NCI-H187 (cell line): ENCODE data around the gene CCDC154.

Source experiments
- DNase-seq, 2 experiments: peaks; one replicate each; lab custom pipeline; 2025; lab: John Stamatoyannopoulos, UW

CCDC154 gene

DNA sequence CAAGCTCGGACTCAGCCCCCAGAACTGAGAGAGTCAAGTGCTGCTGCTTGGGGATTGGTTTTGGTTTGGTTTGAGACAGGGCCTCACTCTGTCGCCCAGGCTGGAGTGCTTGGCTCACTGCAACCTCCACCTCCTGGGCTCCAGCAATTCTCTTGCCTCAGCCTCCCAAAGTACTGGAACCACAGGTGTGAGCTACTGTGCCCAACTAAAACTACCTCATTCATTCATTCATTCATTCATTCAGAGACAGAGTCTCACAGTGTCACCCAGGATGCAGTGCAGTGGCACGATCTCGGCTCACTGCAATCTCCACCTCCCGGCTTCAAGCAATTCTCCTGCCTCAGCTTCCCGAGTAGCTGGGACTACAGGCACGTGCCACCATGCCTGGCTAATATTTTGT lies 54.6 kb downstream of the CCDC154 start:
- no peak for DNase-seq

DNA sequence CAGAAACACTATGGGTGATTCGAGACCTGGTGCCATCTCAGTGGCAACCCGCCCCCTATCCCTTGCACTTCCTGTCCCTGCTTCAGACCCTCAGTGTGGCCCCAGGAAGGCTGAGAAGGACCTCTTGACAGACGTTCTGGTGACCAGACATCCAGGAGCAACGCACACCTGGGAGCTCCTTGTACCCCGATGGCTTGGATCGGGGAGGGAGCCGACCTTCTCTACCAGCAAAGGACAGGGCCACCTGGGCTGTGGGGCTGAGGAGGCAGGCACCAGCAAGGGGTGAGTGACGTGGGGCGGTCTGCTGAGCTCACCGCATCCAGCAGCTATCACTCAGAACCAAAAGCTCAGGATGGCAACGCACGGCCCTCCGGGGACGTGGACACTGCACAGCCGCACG lies 57.0 kb downstream of the CCDC154 start:
- no peak for DNase-seq

DNA sequence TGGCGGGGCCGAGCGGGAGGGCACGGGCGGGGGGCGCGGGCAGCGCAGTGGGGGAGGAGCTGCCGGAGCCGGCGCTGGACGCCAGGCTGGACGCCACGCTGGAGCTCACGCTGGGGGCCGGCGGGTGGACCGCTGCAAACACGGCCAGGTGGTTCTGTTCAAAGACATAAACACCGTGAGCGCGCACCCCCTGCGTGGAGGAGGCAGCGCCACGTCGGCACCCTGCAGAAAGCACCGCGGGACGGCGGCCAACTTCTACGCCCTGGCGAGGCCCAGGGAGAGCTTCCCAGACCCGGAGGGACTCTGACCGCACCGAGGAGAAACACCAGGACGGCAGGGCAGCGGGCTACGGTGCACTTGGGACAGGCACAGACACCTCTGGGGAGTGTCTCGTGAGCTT lies 59.1 kb downstream of the CCDC154 start:
- DNase-seq = no peak
